HepG2 (cell line): ENCODE results near the gene DSEL. TPM values are rescaled to one million over a fixed set of nuclear protein-coding genes. Genes with fewer than 3 reads are reported as not detected.

ENCODE experiments used
- ATAC-seq: fragments of 200-7000 bp; cut with Tn5 transposase; 3 replicates; pipeline ENCODE4 v1.9.1; 2020; ENCODE audit warnings: mild to moderate bottlenecking, moderate library complexity
- BruUV-seq: library from RNA; stranded (reverse); fragments of 400-500 nt; replicated peaks from 2 replicates; lab custom pipeline; 2021; lab: Mats Ljungman, UMichigan
- CTCF ChIA-PET: fragments of 300-600 bp; formaldehyde crosslinking; extraction: SDS; loops from one replicate; lab custom pipeline; 2021; ENCODE audit warnings: low total read pairs, inconsistent platforms, low intra/inter-chr PET ratio; lab: Yijun Ruan, JAX
- POLR2A ChIA-PET: fragments of 350-600 bp; sonication (Branson Sonifier 250); formaldehyde crosslinking; loops from one replicate; lab custom pipeline; 2020; ENCODE audit warnings: antibody characterized with exemption, inconsistent platforms; lab: Yijun Ruan, JAX
- DNase-seq: peaks from one replicate; pipeline ENCODE4 v3.0.0-alpha.2; 2015; ENCODE audit warnings: low spot score
- FAIRE-seq: peaks from 3 replicates; lab custom pipeline; 2011; peaks lifted over from hg19 to GRCh38; lab: Jason Lieb, UNC
- H2AFZ ChIP-seq: one replicate; pipeline ENCODE4 v1.6.1; 2011; ENCODE audit warnings: low read length, inconsistent platforms
- H3K27ac ChIP-seq: fragments of 300-600 bp; 3 replicates; pipeline ENCODE4 v1.8.0; 2011; ENCODE audit warnings: mixed run types, mild to moderate bottlenecking, mixed read lengths, low read length, inconsistent platforms; ENCODE audit not compliant: insufficient read depth; ENCODE audit errors: extremely low read length
- H3K27me3 ChIP-seq, 2 experiments: fragments of 200-600 bp in 1 of 2; 2 replicates in 1 of 2; 3 replicates in 1 of 2; pipeline versions ENCODE4 v1.6.0 to v1.8.0; 2011; ENCODE audit warnings: low read length in 2 of 2, mild to moderate bottlenecking in 2 of 2, moderate library complexity in 2 of 2, inconsistent platforms in 1 of 2; ENCODE audit not compliant: insufficient read depth in 2 of 2, control insufficient read depth in 1 of 2
- H3K36me3 ChIP-seq, 2 experiments: fragments of 200-600 bp in 1 of 2; replicated peaks in 1 of 2; 2 replicates in 1 of 2; 3 replicates in 1 of 2; pipeline versions ENCODE4 v1.5.1 to v1.8.0; 2011; ENCODE audit warnings: low read length in 2 of 2, inconsistent platforms in 1 of 2; ENCODE audit not compliant: insufficient read depth in 2 of 2, control insufficient read depth in 1 of 2
- H3K4me1 ChIP-seq: 2 replicates; pipeline ENCODE4 v1.5.1; 2012; ENCODE audit warnings: low read length, inconsistent platforms; ENCODE audit not compliant: insufficient read depth
- H3K4me2 ChIP-seq: 2 replicates; pipeline ENCODE4 v1.6.0; 2011; ENCODE audit warnings: low read depth, low read length, inconsistent platforms
- H3K4me3 ChIP-seq, 3 experiments: fragments of 200-600 bp in 1 of 3; sonication (generic), shearing (Covaris generic) in 1 of 3; replicated peaks in 1 of 3; 2 replicates each; pipeline ENCODE4 v1.5.1; 2011 to 2016; ENCODE audit warnings: low read length in 3 of 3, inconsistent platforms in 2 of 3, low read depth in 2 of 3, mild to moderate bottlenecking in 2 of 3, control low read depth in 1 of 3, mixed read lengths in 1 of 3; ENCODE audit not compliant: insufficient read depth in 1 of 3
- H3K79me2 ChIP-seq: one replicate; pipeline ENCODE4 v1.6.1; 2011; ENCODE audit warnings: low read length, inconsistent platforms; ENCODE audit not compliant: insufficient read depth
- H3K9ac ChIP-seq: 2 replicates; pipeline ENCODE4 v1.6.0; 2011; ENCODE audit warnings: mild to moderate bottlenecking, low read depth, low read length, inconsistent platforms; ENCODE audit not compliant: insufficient read depth
- H3K9me3 ChIP-seq: 2 replicates; pipeline ENCODE4 v1.5.1; 2012; ENCODE audit warnings: mild to moderate bottlenecking, low read length
- H4K20me1 ChIP-seq: 2 replicates; pipeline ENCODE4 v1.6.0; 2011; ENCODE audit warnings: inconsistent platforms, mild to moderate bottlenecking, low read length, moderate library complexity; ENCODE audit not compliant: insufficient read depth
- DRAP1 ChIP-seq: IDR thresholded peaks from 2 replicates; pipeline ENCODE4 v1.6.1; 2016; ENCODE audit warnings: missing genetic modification reagents, missing compliant biosample characterization
- FOXP1 ChIP-seq, 2 experiments: fragments of 450-650 bp in 1 of 2; IDR thresholded peaks; 2 replicates each; pipeline ENCODE4 v1.6.1; 2017 to 2018; ENCODE audit warnings: antibody characterized with exemption in 1 of 2
- GABPB1 ChIP-seq: IDR thresholded peaks from 2 replicates; pipeline ENCODE4 v1.6.1; 2016; ENCODE audit warnings: mild to moderate bottlenecking, missing genetic modification reagents, moderate library complexity, missing compliant biosample characterization
- GLI4 ChIP-seq: sonication (generic); formaldehyde crosslinking; IDR thresholded peaks from 2 replicates; pipeline ENCODE4 v1.5.1; 2020; ENCODE audit warnings: missing genetic modification reagents, mild to moderate bottlenecking, moderate library complexity, borderline replicate concordance
- HOXA9 ChIP-seq: sonication (generic); formaldehyde crosslinking; IDR thresholded peaks from 2 replicates; pipeline ENCODE4 v1.8.1; 2022; ENCODE audit warnings: missing genetic modification reagents, mild to moderate bottlenecking, moderate library complexity, borderline replicate concordance
- PAX8 ChIP-seq: sonication (generic); formaldehyde crosslinking; IDR thresholded peaks from 2 replicates; pipeline ENCODE4 v1.8.0; 2022; ENCODE audit warnings: mild to moderate bottlenecking, missing genetic modification reagents, borderline replicate concordance
- PCBP1 ChIP-seq: fragments of 200-400 bp; formaldehyde crosslinking; IDR thresholded peaks from 2 replicates; pipeline ENCODE4 v1.6.1; 2017; ENCODE audit warnings: mild to moderate bottlenecking, low read depth, low read length, borderline replicate concordance
- RCOR2 ChIP-seq: IDR thresholded peaks from 2 replicates; pipeline ENCODE4 v1.6.1; 2016; ENCODE audit warnings: missing biosample characterization, missing genetic modification reagents
- RFXANK ChIP-seq: IDR thresholded peaks from 2 replicates; pipeline ENCODE4 v1.6.1; 2016
- SOX5 ChIP-seq: IDR thresholded peaks from 2 replicates; pipeline ENCODE4 v1.6.1; 2016; ENCODE audit warnings: borderline replicate concordance
- TFAP4 ChIP-seq: sonication (generic); IDR thresholded peaks from 2 replicates; pipeline ENCODE4 v1.6.1; 2016; ENCODE audit warnings: low read depth, borderline replicate concordance
- ZNF121 ChIP-seq: sonication (generic); formaldehyde crosslinking; IDR thresholded peaks from 2 replicates; pipeline ENCODE4 v1.5.0; 2020; ENCODE audit warnings: mild to moderate bottlenecking, missing genetic modification reagents
- ZNF292 ChIP-seq: sonication (generic); formaldehyde crosslinking; IDR thresholded peaks from 2 replicates; pipeline ENCODE4 v1.8.1; 2022; ENCODE audit warnings: mild to moderate bottlenecking, low read depth, missing genetic modification reagents, borderline replicate concordance
- ZNF552 ChIP-seq: sonication (generic); formaldehyde crosslinking; IDR thresholded peaks from 2 replicates; pipeline ENCODE4 v1.9.0; 2022; ENCODE audit warnings: missing genetic modification reagents, mild to moderate bottlenecking, borderline replicate concordance
- ZNF687 ChIP-seq: sonication (generic); formaldehyde crosslinking; IDR thresholded peaks from 2 replicates; pipeline ENCODE4 v1.5.1; 2020; ENCODE audit warnings: mild to moderate bottlenecking, missing genetic modification reagents, moderate library complexity
- ZNF839 ChIP-seq: sonication (generic); formaldehyde crosslinking; IDR thresholded peaks from 2 replicates; pipeline ENCODE4 v1.4.0; 2020; ENCODE audit warnings: missing genetic modification reagents, mild to moderate bottlenecking, borderline replicate concordance
- WGBS: methylation state at CpG from one replicate; pipeline ENCODE4 v1.1.6; 2017; ENCODE audit warnings: low lambda C conversion rate; 5-methylcytosine and 5-hydroxymethylcytosine counted together
- in situ Hi-C: cut with HindIII; loops from 2 replicates; pipeline ENCODE4 v1.10.0; 2017; ENCODE audit warnings: low pct_unique_long_range_greater_than_20kb; ENCODE audit not compliant: extremely low pct_ligation_motif_present
- intact Hi-C: fragments of 100-400 bp; cut with micrococcal nuclease; formaldehyde crosslinking; loops from one replicate; pipeline ENCODE4 v1.10.0; 2022; ENCODE audit not compliant: unreplicated experiment
- polyA plus RNA-seq, 8 experiments: library from polyadenylated mRNA; depleted of rRNA in 3 of 8; stranded (reverse) in 7 of 8; unstranded in 1 of 8; fragments of >200 nt; fragmentation: Illumina TruSeq in 4 of 8; extraction: Trizol in 4 of 8; gene quantifications; 2 replicates each; pipeline versions ENCODE4 v1.2.1 to v1.2.3, GENCODE V29; 2011 to 2016; ENCODE audit warnings: low read depth in 4 of 8, missing spikeins in 1 of 8, mixed read lengths in 1 of 8; ENCODE audit not compliant: insufficient read depth in 1 of 8
- total RNA-seq, 5 experiments: library from RNA; depleted of rRNA; stranded (reverse); fragments of >200 nt; fragmentation: Illumina TruSeq; extraction: Trizol; gene quantifications; 2 replicates each; pipeline ENCODE4 v1.2.3, GENCODE V29; 2016; ENCODE audit warnings: low read depth in 1 of 5
- TF ChIP-seq, protein P1 (sequence below): sonication (generic); formaldehyde crosslinking; IDR thresholded peaks from 2 replicates; pipeline ENCODE4 v1.4.0; 2020; ENCODE audit warnings: missing genetic modification reagents; ENCODE audit errors: not compliant biosample characterization

The DSEL gene
- total and polyA plus RNA-seq, 2 of the 13 experiments (the other 11 are each of a cell fraction or from before 2014, with no cell fraction given) = 0.07 to 0.11 TPM

DNA sequence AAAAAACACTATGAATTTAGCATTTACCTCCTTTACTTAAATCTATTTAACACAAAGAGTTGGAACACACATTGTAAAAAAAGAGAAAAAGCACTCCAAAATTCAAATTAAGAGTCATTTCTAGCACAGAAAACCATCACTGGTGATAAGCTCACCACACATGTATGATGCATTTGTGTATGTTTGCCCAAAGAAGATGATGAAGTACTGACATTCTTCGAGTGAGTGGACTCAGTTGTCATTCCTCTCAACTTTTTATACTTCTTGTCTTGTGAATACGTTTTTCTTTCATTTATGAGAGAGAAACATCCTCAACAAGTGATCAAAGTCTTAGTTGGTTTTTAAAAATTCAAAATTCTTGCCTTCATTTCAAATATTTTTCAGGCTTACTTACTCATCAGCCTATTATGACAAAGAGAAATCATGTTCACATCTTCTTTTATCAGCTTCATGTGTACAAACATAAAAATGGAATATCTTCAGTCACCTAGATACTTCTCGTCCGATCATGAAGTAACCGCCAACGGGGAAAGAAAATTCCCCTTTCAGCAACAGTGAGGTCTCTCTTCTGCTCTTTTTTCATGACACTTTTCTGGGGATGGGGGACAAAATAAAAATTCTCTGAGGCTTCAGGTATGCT, 1.5 kb downstream of the DSEL start (continued):
- TF ChIP-seq FOXP1 (IDR thresholded peaks at IDR 0.05) (no peak), FOXP1 (CRISPR knock-in tag; IDR thresholded peaks at IDR 0.05) (no peak)

DNA sequence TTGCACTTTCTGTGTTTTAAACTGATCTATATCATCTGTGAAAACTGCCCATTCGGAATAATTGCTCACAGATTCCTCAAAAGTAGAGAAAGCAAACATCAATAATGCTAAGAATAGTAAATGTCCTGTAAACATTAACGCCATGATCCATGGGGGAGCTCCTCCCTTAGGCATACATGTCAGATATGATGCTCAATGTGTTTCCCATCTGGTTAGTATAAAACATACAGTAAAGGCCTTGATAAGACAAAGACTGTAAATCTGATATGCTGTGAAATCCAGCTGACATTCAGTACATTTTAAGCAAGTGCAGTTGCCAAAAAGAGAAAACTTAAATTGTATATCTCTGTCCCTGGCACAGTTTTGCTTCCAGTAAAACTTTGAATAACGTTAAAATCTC, 2.1 kb downstream of the DSEL start:
- no peak overlapping the region for H3K4me3 ChIP-seq
- no peak for FAIRE-seq
- no peaks in the 10 kb centered on the region for H4K20me1 ChIP-seq
- H3K79me2 ChIP-seq = no peaks in the 10 kb centered on the region
- 3% methylated on average over 3 of the region's 3 CpGs for WGBS
- H3K9me3 ChIP-seq = no peaks in the 10 kb centered on the region
- H3K36me3 ChIP-seq = no peaks in the 10 kb centered on the region
- DNase-seq = no peak
- POLR2A ChIA-PET = no interaction called here
- no peak overlapping the region for H3K9ac ChIP-seq
- no TSS peak for BruUV-seq
- no peak overlapping the region for H2AFZ ChIP-seq
- peaks cover 0 to 16% of the 10 kb centered on the region in 2 experiments; a peak in 2 of 5 replicates for H3K27me3 ChIP-seq
- ATAC-seq = no peak
- intact Hi-C loops = loop anchor here (10.0 kb wide), 2 partner anchors 130 to 1200 kb away; partner anchors contain the start of gene TMX3
- CTCF ChIA-PET = no interaction called here
- H3K27ac ChIP-seq = no peak overlapping the region
- H3K4me2 ChIP-seq = no peak overlapping the region
- peaks cover 7% of the 10 kb centered on the region for H3K4me1 ChIP-seq
- in situ Hi-C loops = loop anchor here (10.0 kb wide), 1 partner anchor 1110 kb away; no protein-coding TSS in a partner anchor
- no peak for TF ChIP-seq GABPB1 (CRISPR knock-in tag)
- no peak for TF ChIP-seq DRAP1 (CRISPR knock-in tag)
- no peak for TF ChIP-seq PCBP1
- no peak for TF ChIP-seq PAX8 (CRISPR knock-in tag)
- TF ChIP-seq HOXA9 (CRISPR knock-in tag) = no peak
- TF ChIP-seq, protein P1, sequence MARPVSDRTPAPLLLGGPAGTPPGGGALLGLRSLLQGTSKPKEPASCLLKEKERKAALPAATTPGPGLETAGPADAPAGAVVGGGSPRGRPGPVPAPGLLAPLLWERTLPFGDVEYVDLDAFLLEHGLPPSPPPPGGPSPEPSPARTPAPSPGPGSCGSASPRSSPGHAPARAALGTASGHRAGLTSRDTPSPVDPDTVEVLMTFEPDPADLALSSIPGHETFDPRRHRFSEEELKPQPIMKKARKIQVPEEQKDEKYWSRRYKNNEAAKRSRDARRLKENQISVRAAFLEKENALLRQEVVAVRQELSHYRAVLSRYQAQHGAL (CRISPR knock-in tag) = no peak
- no peak for TF ChIP-seq TFAP4
- TF ChIP-seq SOX5 (CRISPR knock-in tag) = no peak
- no peak for TF ChIP-seq ZNF839
- no peak for TF ChIP-seq RFXANK (CRISPR knock-in tag)
- no peak for TF ChIP-seq ZNF121 (CRISPR knock-in tag)
- TF ChIP-seq RCOR2 (CRISPR knock-in tag) = no peak
- no peak for TF ChIP-seq ZNF687 (CRISPR knock-in tag)
- TF ChIP-seq ZNF552 (CRISPR knock-in tag) = no peak
- no peak for TF ChIP-seq GLI4 (CRISPR knock-in tag)
- TF ChIP-seq ZNF292 = no peak
